ENCODE results near the gene NCF4.

GRCh38 chr22:36874309-36874696, 13.5 kb downstream of the NCF4 start:
- no peak for TF ChIP-seq CTCF (conservative IDR thresholded peaks at IDR 0.05 in 1 of 2, IDR thresholded peaks at IDR 0.05 in 1 of 2; ENCODE audit: extremely low read depth in 1 of 2, insufficient read depth in 1 of 2, low read depth in 1 of 2, low read length in 2 of 2)
- TF ChIP-seq EZH2 (IDR thresholded peaks at IDR 0.05; ENCODE audit: borderline replicate concordance, low read length): no peak

All from mammary epithelial cell (primary cell).